Lower leg skin (tissue), 4 donors: ENCODE measurements around the gene RBM26. TPM values are rescaled to one million over a fixed set of nuclear protein-coding genes. Genes with fewer than 3 reads are reported as not detected.
"Not testable (repeated sequence)": the region's sequence is repeated elsewhere in the genome, so short reads cannot be mapped to it uniquely, and the experiment has no call there.

Experiments used
- DNase-seq, 2 donors: peaks; one replicate each; pipeline ENCODE4 v3.0.0-alpha.2; 2019; ENCODE audit warnings: low spot score in 2 of 2
- H3K4me3 ChIP-seq: fragments of 200-600 bp; sonication (generic); 2 replicates; pipeline ENCODE4 v1.5.1; 2017; ENCODE audit warnings: mild to moderate bottlenecking, low read depth; ENCODE audit not compliant: poor library complexity, severe bottlenecking
- POLR2A ChIP-seq, 2 donors: fragments of 450-650 bp; IDR thresholded peaks; one replicate each; pipeline ENCODE4 v1.6.1; 2016 to 2017; ENCODE audit warnings: antibody characterized with exemption in 2 of 2, mild to moderate bottlenecking in 1 of 2, moderate library complexity in 1 of 2
- WGBS, 2 donors: methylation state at CpG; one replicate each; pipeline ENCODE4 v1.1.5; 2018; 5-methylcytosine and 5-hydroxymethylcytosine counted together
- intact Hi-C: fragments of 100-400 bp; cut with DNase I; formaldehyde crosslinking; loops from one replicate; pipeline ENCODE4 v1.15.0; 2023; ENCODE audit warnings: low total_unique reads
- total RNA-seq, 4 donors: library from RNA; depleted of rRNA; stranded (reverse); fragments of >200 nt; gene quantifications; one replicate each; pipeline ENCODE4 v1.1.0, GENCODE V29; 2016
- TF ChIP-seq, protein P1 (sequence below), 3 donors: fragments of 450-650 bp; IDR thresholded peaks; one replicate each; pipeline ENCODE4 v1.5.1; 2016; ENCODE audit warnings: antibody characterized with exemption in 3 of 3, mild to moderate bottlenecking in 3 of 3, moderate library complexity in 2 of 3

RBM26 gene
- total RNA-seq, 4 donors from 2014 or later, result 23.5 to 29.6 (median 28.8) TPM

DNA sequence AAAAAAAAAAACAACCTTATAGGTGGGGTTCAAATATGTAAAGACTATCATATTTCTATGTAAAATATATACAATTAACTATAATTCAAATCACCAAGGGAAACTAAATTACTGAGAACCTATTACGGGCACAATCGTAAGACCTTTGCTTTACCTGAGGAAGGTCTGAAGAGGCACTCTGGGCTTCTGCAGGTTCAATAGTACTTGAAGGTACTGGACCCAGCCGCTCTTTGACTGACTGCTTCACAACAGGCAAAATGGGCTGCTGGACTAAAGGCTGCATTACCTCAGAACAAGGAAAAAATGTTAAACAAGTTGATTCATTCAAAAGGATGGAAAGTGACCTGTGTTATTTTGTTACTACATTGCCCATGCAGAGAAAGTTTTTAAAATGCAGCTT, 51.8 kb downstream of the RBM26 start:
- DNase-seq, result no peak
- no peak for TF ChIP-seq POLR2A (IDR thresholded peaks at IDR 0.05)
- TF ChIP-seq, protein P1, sequence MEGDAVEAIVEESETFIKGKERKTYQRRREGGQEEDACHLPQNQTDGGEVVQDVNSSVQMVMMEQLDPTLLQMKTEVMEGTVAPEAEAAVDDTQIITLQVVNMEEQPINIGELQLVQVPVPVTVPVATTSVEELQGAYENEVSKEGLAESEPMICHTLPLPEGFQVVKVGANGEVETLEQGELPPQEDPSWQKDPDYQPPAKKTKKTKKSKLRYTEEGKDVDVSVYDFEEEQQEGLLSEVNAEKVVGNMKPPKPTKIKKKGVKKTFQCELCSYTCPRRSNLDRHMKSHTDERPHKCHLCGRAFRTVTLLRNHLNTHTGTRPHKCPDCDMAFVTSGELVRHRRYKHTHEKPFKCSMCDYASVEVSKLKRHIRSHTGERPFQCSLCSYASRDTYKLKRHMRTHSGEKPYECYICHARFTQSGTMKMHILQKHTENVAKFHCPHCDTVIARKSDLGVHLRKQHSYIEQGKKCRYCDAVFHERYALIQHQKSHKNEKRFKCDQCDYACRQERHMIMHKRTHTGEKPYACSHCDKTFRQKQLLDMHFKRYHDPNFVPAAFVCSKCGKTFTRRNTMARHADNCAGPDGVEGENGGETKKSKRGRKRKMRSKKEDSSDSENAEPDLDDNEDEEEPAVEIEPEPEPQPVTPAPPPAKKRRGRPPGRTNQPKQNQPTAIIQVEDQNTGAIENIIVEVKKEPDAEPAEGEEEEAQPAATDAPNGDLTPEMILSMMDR (IDR thresholded peaks at IDR 0.05), result no peak
- 96 to 97% methylated on average over 3 of the region's 3 CpGs for WGBS, 2 donors
- no peak overlapping the region for H3K4me3 ChIP-seq
- intact Hi-C loops, result no loop called here

DNA sequence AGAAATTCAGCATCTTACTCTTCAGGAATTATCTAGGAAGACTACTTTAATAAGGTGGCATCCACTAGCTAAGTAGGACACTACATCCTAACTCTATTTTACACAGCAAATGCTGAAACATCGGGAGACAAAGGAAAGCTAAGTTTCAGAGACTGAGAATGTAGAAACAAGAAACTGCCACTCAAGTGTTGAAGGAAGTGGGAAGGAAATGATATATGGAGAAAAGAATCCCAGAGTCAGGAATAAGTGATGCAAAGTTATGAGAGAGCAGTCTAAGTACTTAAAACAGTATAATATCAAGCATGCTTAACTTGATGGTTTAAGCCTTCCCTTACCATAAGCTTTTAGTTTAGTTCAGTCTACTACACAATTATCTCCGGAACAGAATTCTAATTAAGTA, 52.4 kb downstream of the RBM26 start:
- no peak overlapping the region for H3K4me3 ChIP-seq
- DNase-seq, result no peak
- 67 to 95% methylated on average over 2 of the region's 2 CpGs for WGBS, 2 donors
- TF ChIP-seq POLR2A (IDR thresholded peaks at IDR 0.05), result no peak
- TF ChIP-seq, protein P1 (IDR thresholded peaks at IDR 0.05), result no peak
- intact Hi-C loops, result no loop called here

DNA sequence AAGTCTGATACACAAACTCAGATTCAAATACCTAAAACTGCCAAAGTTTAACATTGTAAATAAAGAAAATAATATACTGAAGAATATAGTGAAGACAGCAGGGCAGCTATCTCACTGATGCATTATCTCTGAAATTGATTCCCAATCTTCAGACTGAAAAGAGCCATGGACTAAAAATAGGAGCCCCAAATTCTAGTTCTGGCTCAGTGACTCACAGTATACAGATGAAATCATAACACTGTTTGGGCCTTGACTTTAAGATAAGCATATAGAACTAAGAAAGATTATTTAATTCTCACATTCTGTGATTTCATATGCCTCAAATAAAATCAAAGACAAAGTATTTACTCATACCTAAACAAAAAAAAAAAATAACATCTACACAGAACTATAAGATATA, 53.9 kb downstream of the RBM26 start:
- no peak overlapping the region for H3K4me3 ChIP-seq
- TF ChIP-seq POLR2A (IDR thresholded peaks at IDR 0.05), result no peak
- TF ChIP-seq, protein P1 (IDR thresholded peaks at IDR 0.05), result no peak
- DNase-seq, result no peak
- intact Hi-C loops, result no loop called here

DNA sequence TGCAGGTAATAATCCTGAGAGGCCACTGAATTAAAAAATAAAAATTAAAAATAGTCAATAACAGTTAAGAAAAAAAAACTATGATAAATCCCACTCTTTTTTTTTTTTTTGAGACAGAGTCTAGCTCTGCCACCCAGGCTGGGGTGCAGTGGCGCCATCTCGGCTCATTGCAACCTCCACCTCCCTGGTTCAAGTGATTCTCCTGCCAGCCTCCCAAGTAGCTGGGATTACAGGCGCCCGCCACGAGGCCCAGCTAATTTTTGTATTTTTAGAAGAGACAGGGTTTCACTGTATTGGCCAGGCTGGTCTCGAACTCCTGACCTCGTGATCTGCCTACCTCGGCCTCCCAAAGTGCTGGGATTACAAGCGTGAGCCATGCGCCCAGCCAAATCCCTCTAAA, 56.4 kb downstream of the RBM26 start:
- intact Hi-C loops, H3K4me3 ChIP-seq, DNase-seq: not testable (repeated sequence)
- WGBS, 2 donors, result 97 to 98% methylated on average over 10 of the region's 10 CpGs

DNA sequence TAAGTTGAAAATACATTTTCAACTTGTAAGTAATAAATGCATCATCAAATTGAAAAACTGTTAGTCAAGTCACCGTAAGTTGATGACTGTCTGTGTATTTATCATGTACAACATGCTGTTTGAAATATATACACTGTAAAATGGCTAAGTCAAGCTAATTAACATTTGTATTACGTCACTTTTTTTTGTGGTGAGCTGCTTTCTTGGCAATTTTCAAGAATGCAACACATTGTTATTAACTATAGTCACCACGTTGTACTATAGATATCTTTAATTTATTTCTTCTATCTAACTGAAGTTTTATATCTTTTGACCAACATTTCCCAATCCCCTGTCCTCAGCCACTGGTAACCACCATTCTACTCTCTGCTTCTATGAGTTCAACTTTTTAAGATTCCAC, 57.0 kb downstream of the RBM26 start:
- DNase-seq, result no peak
- no peak overlapping the region for H3K4me3 ChIP-seq
- TF ChIP-seq, protein P1 (IDR thresholded peaks at IDR 0.05), result no peak
- TF ChIP-seq POLR2A (IDR thresholded peaks at IDR 0.05), result no peak
- intact Hi-C loops, result no loop called here
- 86 to 88% methylated on average over 3 of the region's 3 CpGs for WGBS, 2 donors

DNA sequence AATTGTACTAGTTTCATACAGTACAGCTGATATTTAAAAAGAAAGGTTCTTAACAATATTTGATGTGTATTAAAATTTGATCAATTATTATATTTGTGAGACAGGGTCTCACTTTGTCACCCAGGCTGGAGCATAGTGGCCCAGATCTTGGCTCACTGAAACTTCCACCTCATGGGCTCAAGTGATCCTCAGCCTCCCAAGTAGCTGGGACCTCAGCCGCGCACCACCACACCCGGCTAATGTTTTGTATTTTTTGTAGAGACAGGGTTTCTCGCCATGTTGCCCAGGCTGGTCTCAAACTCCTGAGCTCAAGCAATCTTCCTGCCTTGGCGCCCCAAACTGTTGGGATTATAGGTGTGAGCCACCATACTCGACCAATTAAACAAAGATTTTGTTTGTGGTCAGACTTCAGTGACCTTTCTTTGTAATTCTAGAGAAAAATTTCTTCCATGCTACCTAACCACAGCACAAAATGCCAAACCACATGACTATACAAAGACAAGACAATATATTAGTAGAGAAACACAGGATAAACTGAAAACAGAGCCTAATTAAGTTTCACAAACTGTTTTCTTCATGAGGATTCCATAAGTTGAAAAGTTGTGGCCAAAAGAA, 59.6 kb downstream of the RBM26 start:
- TF ChIP-seq, protein P1 (IDR thresholded peaks at IDR 0.05), result no peak
- TF ChIP-seq POLR2A (IDR thresholded peaks at IDR 0.05), result no peak
- no peak overlapping the region for H3K4me3 ChIP-seq
- 90 to 94% methylated on average over 6 of the region's 6 CpGs for WGBS, 2 donors
- DNase-seq, result no peak
- intact Hi-C loops, result no loop called here
